ENCODE results near the gene NAV3.

NAV3 gene

GRCh38 chr12:77830583-77831351 is at the start of gene NAV3:
NAV3 (plus strand) TSS chr12:77830894; CDS start chr12:77831462, 568 bp downstream.
- DNase-seq = no peak

GRCh38 chr12:77782034-77782433 is 48.7 kb upstream of the NAV3 start:
- DNase-seq = no peak

- no peak for DNase-seq
These were observed 47.9 kb upstream of the NAV3 start for GRCh38 chr12:77782766-77783165.

- no peak for DNase-seq
These were observed 45.5 kb upstream of the NAV3 start for GRCh38 chr12:77785211-77785610.

GRCh38 chr12:77786675-77787074 is 44.0 kb upstream of the NAV3 start:
- no peak for DNase-seq

GRCh38 chr12:77788231-77789168 is 42.2 kb upstream of the NAV3 start:
- no peak for DNase-seq

GRCh38 chr12:77795699-77796098 is 35.0 kb upstream of the NAV3 start:
- no peak for DNase-seq

GRCh38 chr12:77796775-77797174 is 33.9 kb upstream of the NAV3 start:
- DNase-seq = no peak

GRCh38 chr12:77800501-77800900 is 30.2 kb upstream of the NAV3 start:
- no peak for DNase-seq

- no peak for DNase-seq
These were observed 22.2 kb upstream of the NAV3 start for GRCh38 chr12:77808534-77808933.

GRCh38 chr12:77813558-77813957 is 17.1 kb upstream of the NAV3 start:
- no peak for DNase-seq

- DNase-seq = no peak
These were observed 16.3 kb upstream of the NAV3 start for GRCh38 chr12:77814386-77814785.

GRCh38 chr12:77816196-77816595 is 14.5 kb upstream of the NAV3 start:
- no peak for DNase-seq

- no peak for DNase-seq
These were observed 13.4 kb upstream of the NAV3 start for GRCh38 chr12:77817276-77817675.

GRCh38 chr12:77818351-77818750 is 12.3 kb upstream of the NAV3 start:
- DNase-seq = no peak

GRCh38 chr12:77821699-77822203 is 8.9 kb upstream of the NAV3 start:
- DNase-seq = no peak

- no peak for DNase-seq
These were observed 2.6 kb downstream of the NAV3 start for GRCh38 chr12:77833329-77833728.

GRCh38 chr12:77834618-77835017 is 3.9 kb downstream of the NAV3 start:
- no peak for DNase-seq

- no peak for DNase-seq
These were observed 5.3 kb downstream of the NAV3 start for GRCh38 chr12:77835969-77836368.

- no peak for DNase-seq
These were observed 7.2 kb downstream of the NAV3 start for GRCh38 chr12:77837876-77838291.

GRCh38 chr12:77841521-77841920 is 10.8 kb downstream of the NAV3 start:
- no peak for DNase-seq

- DNase-seq = no peak
These were observed 11.7 kb downstream of the NAV3 start for GRCh38 chr12:77842430-77842829.

- no peak for DNase-seq
These were observed 15.1 kb downstream of the NAV3 start for GRCh38 chr12:77845831-77846230.

GRCh38 chr12:77847060-77847541 is 16.4 kb downstream of the NAV3 start:
- no peak for DNase-seq

All from GOT3 (cell line).